Suprapubic skin (tissue), 4 donors: ENCODE results near the gene SYNJ2. TPM values are rescaled to one million over a fixed set of nuclear protein-coding genes. Genes with fewer than 3 reads are reported as not detected.
A peak's percentile ranks its signal among the peaks of the same experiment; 100 is the strongest.

Experiments
- DNase-seq, 2 donors: peaks; one replicate each; pipeline ENCODE4 v3.0.0-alpha.2; 2019; ENCODE audit warnings: low spot score in 2 of 2
- H3K27ac ChIP-seq: fragments of 200-600 bp; sonication (generic); one replicate; pipeline ENCODE4 v1.5.1; 2019
- H3K27me3 ChIP-seq: fragments of 200-600 bp; sonication (generic); one replicate; pipeline ENCODE4 v1.5.1; 2019
- H3K36me3 ChIP-seq: fragments of 200-600 bp; sonication (generic); one replicate; pipeline ENCODE4 v1.5.1; 2019
- H3K4me1 ChIP-seq: fragments of 200-600 bp; sonication (generic); one replicate; pipeline ENCODE4 v1.5.1; 2019
- H3K4me3 ChIP-seq: fragments of 200-600 bp; sonication (generic); one replicate; pipeline ENCODE4 v1.5.1; 2019; ENCODE audit warnings: mild to moderate bottlenecking
- H3K9me3 ChIP-seq: fragments of 200-600 bp; sonication (generic); one replicate; pipeline ENCODE4 v1.5.1; 2019
- CTCF ChIP-seq, 2 donors: fragments of 200-600 bp in 1 of 2; fragments of 450-650 bp in 1 of 2; sonication (generic) in 1 of 2; IDR thresholded peaks; one replicate each; pipeline ENCODE4 v1.5.1; 2016 to 2019; ENCODE audit warnings: antibody characterized with exemption in 2 of 2, mild to moderate bottlenecking in 1 of 2, moderate library complexity in 1 of 2
- EP300 ChIP-seq: sonication (generic); formaldehyde crosslinking; IDR thresholded peaks from one replicate; pipeline ENCODE4 v1.6.1; 2017; ENCODE audit warnings: antibody characterized with exemption
- POLR2A ChIP-seq, 2 donors: fragments of 450-650 bp; IDR thresholded peaks; one replicate each; pipeline ENCODE4 v1.6.1; 2017; ENCODE audit warnings: antibody characterized with exemption in 2 of 2, mild to moderate bottlenecking in 2 of 2, moderate library complexity in 2 of 2
- POLR2AphosphoS5 ChIP-seq, 3 donors: sonication (generic); formaldehyde crosslinking; IDR thresholded peaks; one replicate each; pipeline ENCODE4 v1.6.1; 2017; ENCODE audit warnings: antibody characterized with exemption in 3 of 3
- WGBS: methylation state at CpG from one replicate; pipeline ENCODE4 v1.1.5; 2018; 5-methylcytosine and 5-hydroxymethylcytosine counted together
- total RNA-seq, 4 donors: library from RNA; depleted of rRNA; stranded (reverse); fragments of >200 nt; gene quantifications; one replicate each; pipeline ENCODE4 v1.1.0, GENCODE V29; 2016

Gene SYNJ2
- total RNA-seq, 4 donors from 2014 or later = 4.3 to 10.7 (median 6.8) TPM

- WGBS = 80% methylated on average over 9 of the region's 9 CpGs
- peak in 1 of 2 donors; percentile 52 for DNase-seq
- Histone ChIP-seq H3K9me3 (no peaks in the 10 kb centered on the region), H3K4me3 (no peak overlapping the region), H3K36me3 (no peaks in the 10 kb centered on the region), H3K4me1 (no peaks in the 10 kb centered on the region), H3K27me3 (no peaks in the 10 kb centered on the region), H3K27ac (no peak overlapping the region)
- TF ChIP-seq POLR2A (IDR thresholded peaks at IDR 0.05) (no peak), EP300 (no peak), CTCF (IDR thresholded peaks at IDR 0.05) (no peak), POLR2AphosphoS5 (IDR thresholded peaks at IDR 0.05) (no peak)
Measured at GRCh38 chr6:157974341-157974894, 7.2 kb upstream of the SYNJ2 start.

DNA sequence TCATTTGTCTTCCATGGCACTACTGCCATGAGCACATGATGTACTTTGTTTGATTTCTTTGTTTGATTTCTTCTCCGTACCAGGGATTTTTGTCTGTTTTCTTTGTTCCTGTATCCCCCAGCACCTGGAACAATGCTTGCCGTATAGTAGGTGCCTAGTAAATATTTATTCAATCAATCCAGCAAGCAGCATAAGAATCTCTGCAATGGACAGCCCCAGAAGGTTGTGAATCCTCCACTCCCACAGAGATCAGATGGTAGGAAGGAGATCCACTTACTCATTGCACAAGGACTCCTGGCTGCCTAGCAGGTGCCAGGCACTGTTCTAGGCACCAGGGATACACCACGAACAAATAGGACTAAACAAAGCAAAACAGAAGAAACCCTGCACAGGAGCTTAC is 6.7 kb upstream of the SYNJ2 start:
- 95% methylated on average over 3 of the region's 3 CpGs for WGBS
- TF ChIP-seq POLR2A (IDR thresholded peaks at IDR 0.05) = no peak
- TF ChIP-seq POLR2AphosphoS5 (IDR thresholded peaks at IDR 0.05) = no peak
- TF ChIP-seq CTCF (IDR thresholded peaks at IDR 0.05) = no peak
- no peak for TF ChIP-seq EP300
- Histone ChIP-seq H3K9me3 (no peaks in the 10 kb centered on the region), H3K27ac (no peak overlapping the region), H3K4me1 (no peaks in the 10 kb centered on the region), H3K36me3 (no peaks in the 10 kb centered on the region), H3K27me3 (no peaks in the 10 kb centered on the region), H3K4me3 (no peak overlapping the region)
- no peak for DNase-seq

DNA sequence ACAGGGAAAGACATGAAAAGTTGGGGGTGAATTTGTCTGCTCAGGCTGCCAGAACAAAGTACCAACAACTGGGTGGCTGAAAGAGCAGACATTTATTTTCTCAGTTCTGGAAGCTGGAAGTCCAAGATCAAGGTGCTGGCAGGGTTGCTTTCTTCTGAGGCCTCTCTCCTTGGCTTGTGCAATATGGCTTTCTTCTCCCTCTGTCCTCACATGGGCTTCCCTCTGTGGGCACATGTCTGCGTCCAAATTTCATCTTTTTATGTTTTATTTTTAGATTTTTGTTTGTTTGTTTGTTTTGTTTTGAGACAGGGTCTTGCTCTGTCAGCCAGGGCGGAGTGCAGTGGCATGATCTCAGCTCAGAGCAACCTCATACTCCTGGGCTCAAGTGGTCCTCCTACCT is 6.2 kb upstream of the SYNJ2 start:
- WGBS = 100% methylated on average over 2 of the region's 2 CpGs
- H3K36me3 ChIP-seq = no peaks in the 10 kb centered on the region
- DNase-seq = peak in 1 of 2 donors; percentile 31
- no peaks in the 10 kb centered on the region for H3K4me1 ChIP-seq
- no peaks in the 10 kb centered on the region for H3K27me3 ChIP-seq
- no peaks in the 10 kb centered on the region for H3K9me3 ChIP-seq
- no peak overlapping the region for H3K27ac ChIP-seq
- H3K4me3 ChIP-seq = no peak overlapping the region
- TF ChIP-seq EP300 (no peak), POLR2AphosphoS5 (IDR thresholded peaks at IDR 0.05) (no peak), CTCF (IDR thresholded peaks at IDR 0.05) (no peak)

DNA sequence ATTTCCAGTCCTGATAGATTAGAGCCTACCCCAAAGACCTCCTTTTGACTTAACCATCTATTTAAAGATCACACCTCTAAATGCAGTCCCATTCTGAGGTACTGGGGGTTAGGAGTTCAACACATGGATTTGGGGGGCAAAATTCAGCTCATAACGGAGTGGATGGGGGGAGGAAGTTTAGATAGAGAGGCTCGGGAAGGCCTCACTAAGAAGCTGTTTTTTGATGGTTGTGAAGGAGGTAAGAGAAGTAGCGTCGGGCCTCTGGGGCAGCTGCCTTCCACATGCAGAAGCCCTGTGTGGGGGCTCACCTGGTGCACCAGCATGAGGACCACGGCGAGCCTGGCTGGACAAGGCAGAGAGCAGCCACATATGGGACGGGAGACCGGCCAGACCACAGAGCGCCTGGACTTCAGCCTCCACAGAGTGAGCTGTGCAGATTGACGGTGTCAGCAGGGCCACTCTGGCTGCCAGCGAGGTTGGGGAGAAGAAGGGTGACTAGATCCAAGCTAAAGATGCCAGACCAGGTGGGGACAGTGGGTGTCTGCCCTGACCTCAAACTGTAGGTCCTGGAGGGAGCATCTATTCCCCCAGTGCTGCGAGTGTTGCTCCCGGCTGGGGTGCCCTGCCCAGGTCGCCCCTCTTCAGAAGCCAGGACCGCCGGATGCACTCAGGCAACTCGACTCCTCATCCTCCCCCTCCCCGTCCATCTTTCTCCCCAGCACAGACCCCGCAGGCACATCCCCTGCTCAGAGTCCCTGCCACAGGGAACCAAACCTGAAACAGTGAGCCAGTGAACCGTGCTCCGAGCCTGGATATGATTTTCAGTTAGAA is 5.1 kb upstream of the SYNJ2 start:
- TF ChIP-seq POLR2AphosphoS5 (IDR thresholded peaks at IDR 0.05) (no peak), POLR2A (IDR thresholded peaks at IDR 0.05) (no peak), CTCF (IDR thresholded peaks at IDR 0.05) (no peak), EP300 (no peak)
- no peaks in the 10 kb centered on the region for H3K27me3 ChIP-seq
- H3K27ac ChIP-seq = no peak overlapping the region
- peak in 1 of 2 donors; percentile 65 for DNase-seq
- H3K36me3 ChIP-seq = no peaks in the 10 kb centered on the region
- H3K9me3 ChIP-seq = no peaks in the 10 kb centered on the region
- 90% methylated on average over 21 of the region's 21 CpGs for WGBS
- H3K4me3 ChIP-seq = no peak overlapping the region
- peaks cover 8% of the 10 kb centered on the region for H3K4me1 ChIP-seq

DNA sequence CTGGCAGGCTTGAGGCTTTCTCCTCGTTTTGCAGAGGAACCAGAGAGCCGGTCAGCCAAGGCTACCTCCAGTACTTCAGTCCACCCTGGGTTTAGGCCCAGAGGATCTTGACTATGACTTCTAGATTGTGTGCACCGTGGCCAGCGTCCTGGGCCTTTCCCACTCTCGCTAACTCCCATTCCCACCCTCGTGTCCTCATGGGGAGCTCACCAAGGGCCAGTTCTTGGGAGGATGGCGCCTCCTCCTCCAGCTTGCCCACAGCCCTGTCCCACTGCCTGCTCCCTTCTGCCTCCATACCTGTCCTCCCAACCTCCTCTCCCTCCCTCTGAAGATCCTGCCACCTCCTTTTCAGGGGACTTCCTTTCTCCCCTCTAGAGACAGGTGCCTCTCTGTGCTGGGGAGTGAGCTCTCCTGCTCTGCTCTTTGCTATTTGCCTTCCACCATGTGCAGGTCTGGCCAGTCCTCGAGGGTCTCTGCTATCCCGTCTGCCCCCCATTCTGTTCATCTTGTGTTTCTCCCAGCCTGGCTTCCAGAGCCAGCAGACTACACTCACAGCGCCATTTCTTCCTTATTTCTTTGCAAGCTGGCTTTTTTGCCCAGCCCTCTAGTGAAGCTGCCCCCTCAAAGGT is 4.4 kb upstream of the SYNJ2 start:
- 88% methylated on average over 10 of the region's 10 CpGs for WGBS
- Histone ChIP-seq H3K27ac (no peak overlapping the region), H3K9me3 (no peaks in the 10 kb centered on the region), H3K4me1 (peaks cover 12% of the 10 kb centered on the region), H3K27me3 (no peaks in the 10 kb centered on the region), H3K4me3 (no peak overlapping the region), H3K36me3 (no peaks in the 10 kb centered on the region)
- DNase-seq = peak in 1 of 2 donors; percentile 61
- TF ChIP-seq CTCF (IDR thresholded peaks at IDR 0.05) (no peak), POLR2AphosphoS5 (IDR thresholded peaks at IDR 0.05) (no peak), EP300 (no peak), POLR2A (IDR thresholded peaks at IDR 0.05) (no peak)
